Measurements from ENCODE around the gene FOSB. TPM values are rescaled to one million over a fixed set of nuclear protein-coding genes. Genes with fewer than 3 reads are reported as not detected.

FOSB gene
- total RNA-seq, 1 experiment from 2014 or later, result 1.7 TPM

GRCh38 chr19:45492137-45492626 is 24.4 kb downstream of the FOSB start:
- no peaks in the 10 kb centered on the region; a peak in 1 of 5 replicates for H3K9me3 Mint-ChIP-seq
- Histone ChIP-seq H2AK5ac (ENCODE audit: insufficient read length, low read length) (no peak overlapping the region), H3K79me1 (ENCODE audit: insufficient read depth, low read depth, low read length, poor library complexity, severe bottlenecking) (no peaks in the 10 kb centered on the region), H3K23me2 (ENCODE audit: insufficient read length, low read depth, low read length, poor library complexity, severe bottlenecking) (peaks cover 13% of the 10 kb centered on the region), H4K5ac (ENCODE audit: insufficient read length, low read depth, low read length) (no peak overlapping the region), H4K20me1 (ENCODE audit: control insufficient read depth, insufficient read depth, insufficient read length) (no peaks in the 10 kb centered on the region), H2BK12ac (ENCODE audit: insufficient read length, low read depth, low read length) (no peak overlapping the region), H3K56ac (ENCODE audit: insufficient read length, low read depth, low read length) (no peak overlapping the region), H2BK5ac (ENCODE audit: insufficient read length, low read length) (no peak overlapping the region), H3K4me1 (ENCODE audit: insufficient read depth, low read length) (no peaks in the 10 kb centered on the region), H2BK120ac (ENCODE audit: low read depth, low read length, poor library complexity, severe bottlenecking) (no peak overlapping the region), H3K23ac (ENCODE audit: insufficient read length, low read depth, low read length) (no peak overlapping the region), H4K91ac (ENCODE audit: insufficient read length, low read depth, low read length) (no peak overlapping the region), H3K4me2 (ENCODE audit: insufficient read depth, insufficient read length, low read length) (no peak overlapping the region), H3K27ac (ENCODE audit: insufficient read length, low read depth, low read length) (no peak overlapping the region), H3K14ac (ENCODE audit: insufficient read depth, low read length) (no peak overlapping the region), H3K18ac (ENCODE audit: insufficient read length, low read depth, low read length) (no peak overlapping the region), H3K27me3 (ENCODE audit: insufficient read depth, low read length) (no peaks in the 10 kb centered on the region; the same call in 1 of the 2 replicates), H3K4ac (ENCODE audit: low read depth, low read length) (no peak overlapping the region), H3K79me2 (ENCODE audit: insufficient read depth, low read length) (no peaks in the 10 kb centered on the region), H2BK20ac (ENCODE audit: low read depth, low read length, poor library complexity, severe bottlenecking) (no peak overlapping the region), H3T11ph (ENCODE audit: low read length) (no peak overlapping the region), H3K9me3 (ENCODE audit: control insufficient read depth, low read depth, low read length) (no peaks in the 10 kb centered on the region), H3K9ac (ENCODE audit: extremely low read depth, insufficient read length, low read length) (no peak overlapping the region), H2BK15ac (ENCODE audit: low read depth, low read length) (no peak overlapping the region), H2AFZ (ENCODE audit: low read length) (no peak overlapping the region), H4K8ac (replicated peaks; ENCODE audit: insufficient read length, low read depth, low read length) (no peak overlapping the region)
- H3K27me3 Mint-ChIP-seq (ENCODE audit: low read depth), result peaks cover 8% of the 10 kb centered on the region
- H3K36me3 Mint-ChIP-seq (ENCODE audit: insufficient read depth in 1 of 3, low read depth in 3 of 3), result peaks cover 2 to 17% (median 14%) of the 10 kb centered on the region in 3 experiments; a peak in 6 of 7 replicates
- H3K4me3 Mint-ChIP-seq, result peak overlapping the region; percentile 76 to 88
- no peak for DNase-seq
- WGBS (ENCODE audit: extremely low coverage, insufficient read length, low lambda C conversion rate), result no CpG with 5 or more reads among the region's 5 CpGs
- no peak for TF ChIP-seq CTCF (conservative IDR thresholded peaks at IDR 0.05)
- peaks cover 18 to 25% of the 10 kb centered on the region in 2 experiments for H3K4me1 Mint-ChIP-seq
- peak overlapping the region; percentile 1 to 72 (median 27); a peak in 2 of 7 replicates for H3K27ac Mint-ChIP-seq

Data from H9 (cell line).